Astrocyte (in vitro differentiated cells and primary cell): ENCODE data around the gene CACNA1C.

ENCODE experiments used
- EZH2 ChIP-seq: IDR thresholded peaks from 2 replicates; pipeline ENCODE4 v1.6.1; 2012; ENCODE audit warnings: mild to moderate bottlenecking, low read length, inconsistent platforms; ENCODE audit not compliant: insufficient read depth
- TF ChIP-seq, protein P1 (sequence below): IDR thresholded peaks from 2 replicates; pipeline ENCODE4 v1.5.1; 2011; ENCODE audit warnings: low read depth, mild to moderate bottlenecking, inconsistent platforms, low read length, moderate library complexity; ENCODE audit not compliant: insufficient read depth

DNA sequence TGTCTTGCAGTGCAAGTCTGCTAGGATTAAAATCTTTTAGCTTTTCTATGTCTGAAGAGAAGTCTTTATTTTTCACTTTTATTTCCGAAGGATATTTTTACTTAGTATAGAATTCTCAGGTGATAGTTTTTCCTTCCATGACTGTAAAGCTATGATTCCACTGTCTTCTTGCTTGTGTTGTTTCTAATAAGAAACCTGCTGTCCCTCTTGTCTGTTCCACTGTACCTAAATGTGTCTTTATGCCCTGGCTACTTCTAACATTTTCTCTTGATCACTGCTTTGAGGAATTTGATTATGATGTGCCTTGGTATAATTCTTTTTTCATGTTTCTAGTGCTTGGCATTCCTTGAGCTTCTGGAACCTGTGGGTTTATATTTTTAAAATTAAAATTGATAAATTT is 228.7 kb downstream of the CACNA1C start:
- TF ChIP-seq, protein P1, sequence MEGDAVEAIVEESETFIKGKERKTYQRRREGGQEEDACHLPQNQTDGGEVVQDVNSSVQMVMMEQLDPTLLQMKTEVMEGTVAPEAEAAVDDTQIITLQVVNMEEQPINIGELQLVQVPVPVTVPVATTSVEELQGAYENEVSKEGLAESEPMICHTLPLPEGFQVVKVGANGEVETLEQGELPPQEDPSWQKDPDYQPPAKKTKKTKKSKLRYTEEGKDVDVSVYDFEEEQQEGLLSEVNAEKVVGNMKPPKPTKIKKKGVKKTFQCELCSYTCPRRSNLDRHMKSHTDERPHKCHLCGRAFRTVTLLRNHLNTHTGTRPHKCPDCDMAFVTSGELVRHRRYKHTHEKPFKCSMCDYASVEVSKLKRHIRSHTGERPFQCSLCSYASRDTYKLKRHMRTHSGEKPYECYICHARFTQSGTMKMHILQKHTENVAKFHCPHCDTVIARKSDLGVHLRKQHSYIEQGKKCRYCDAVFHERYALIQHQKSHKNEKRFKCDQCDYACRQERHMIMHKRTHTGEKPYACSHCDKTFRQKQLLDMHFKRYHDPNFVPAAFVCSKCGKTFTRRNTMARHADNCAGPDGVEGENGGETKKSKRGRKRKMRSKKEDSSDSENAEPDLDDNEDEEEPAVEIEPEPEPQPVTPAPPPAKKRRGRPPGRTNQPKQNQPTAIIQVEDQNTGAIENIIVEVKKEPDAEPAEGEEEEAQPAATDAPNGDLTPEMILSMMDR: no peak
- TF ChIP-seq EZH2: no peak
